Stimulated activated CD4-positive, alpha-beta T cell treated with anti-CD3 and anti-CD28 coated beads, TNF-alpha, amount 100 ng/mL, for 24 hours (primary cell): ENCODE data around the gene POU2AF2.
"Not testable (repeated sequence)": the region's sequence is repeated elsewhere in the genome, so short reads cannot be mapped to it uniquely, and the experiment has no call there.

Source experiments
- DNase-seq, 3 experiments: peaks; one replicate each; pipeline ENCODE4 v3.0.0-alpha.2; 2020; ENCODE audit warnings: low read depth in 3 of 3

POU2AF2 gene

DNA sequence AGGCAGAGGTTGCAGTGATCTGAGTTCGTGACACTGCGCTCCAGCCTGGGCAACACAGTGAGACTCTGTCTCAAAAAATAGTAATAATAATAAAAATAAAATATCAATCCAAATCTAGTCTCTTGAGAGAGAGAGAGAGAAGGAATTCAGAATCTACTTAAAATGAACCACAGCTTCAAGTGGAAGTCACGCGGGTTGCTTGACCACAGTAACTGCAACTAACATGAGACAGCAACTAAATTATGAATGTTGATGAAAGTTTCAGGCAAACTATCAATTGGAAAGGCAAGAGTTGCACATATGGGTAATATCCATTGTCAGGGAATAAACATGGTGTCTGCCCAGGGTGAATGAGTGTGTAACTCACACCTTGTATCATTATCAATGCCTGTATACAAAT is 12.5 kb downstream of the POU2AF2 start:
- no peak for DNase-seq

DNA sequence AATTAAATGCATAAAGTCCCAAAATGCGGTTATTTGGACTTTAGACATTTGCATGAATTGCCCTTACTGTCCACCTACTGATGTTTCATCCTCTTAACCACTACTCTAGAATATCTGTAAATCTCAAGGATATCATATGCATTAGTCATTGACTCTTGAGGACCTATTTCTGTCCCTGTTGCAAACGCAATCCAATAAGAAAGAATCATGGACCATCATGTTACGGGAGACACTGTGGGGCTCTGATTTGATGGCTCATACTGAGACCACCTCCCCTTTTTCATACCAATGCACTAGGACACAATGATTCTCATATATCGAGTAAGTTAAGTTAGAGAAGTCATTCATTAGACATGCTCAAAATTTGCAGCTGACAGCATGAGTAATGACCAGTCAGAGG is 14.4 kb downstream of the POU2AF2 start:
- no peak for DNase-seq

DNA sequence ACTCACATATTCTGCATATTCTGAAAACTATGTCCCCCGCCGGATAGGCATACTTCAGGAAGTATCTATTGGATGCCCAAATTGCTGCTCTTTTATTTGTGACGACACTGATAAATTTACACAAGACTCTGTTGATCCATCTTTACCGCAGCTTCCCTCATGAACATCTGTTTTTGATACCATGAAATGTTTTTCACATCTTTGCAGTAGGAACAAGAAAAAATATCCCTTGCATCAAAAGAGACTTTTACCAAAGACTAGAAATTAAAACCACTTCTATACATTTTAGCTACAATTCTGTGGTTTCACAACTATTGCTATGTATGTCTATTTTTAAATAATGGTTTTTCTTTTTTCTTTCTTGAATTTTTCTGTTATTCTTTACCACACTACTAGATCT is 15.3 kb downstream of the POU2AF2 start:
- no peak for DNase-seq

DNA sequence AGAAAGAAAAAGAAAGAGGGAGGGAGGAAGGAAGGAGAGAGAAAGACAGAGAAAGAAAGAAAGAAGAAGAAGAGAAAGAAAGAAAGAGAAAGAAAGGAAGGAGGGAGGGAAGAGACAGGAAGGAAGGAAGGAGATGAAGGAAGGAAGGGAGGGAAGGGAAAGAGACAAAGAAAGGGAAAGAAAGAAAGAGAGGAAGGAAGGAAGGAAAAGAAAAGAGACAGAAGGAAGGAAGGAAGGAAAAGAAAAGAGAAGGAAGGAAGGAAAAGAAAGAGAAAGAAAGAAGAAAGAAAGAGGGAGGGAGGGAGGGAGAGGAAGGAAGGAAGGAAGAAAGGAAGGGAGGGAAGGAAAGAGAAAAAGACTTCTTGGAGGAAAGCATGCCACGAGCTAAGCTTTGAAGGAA is 19.1 kb downstream of the POU2AF2 start:
- no peak for DNase-seq

DNA sequence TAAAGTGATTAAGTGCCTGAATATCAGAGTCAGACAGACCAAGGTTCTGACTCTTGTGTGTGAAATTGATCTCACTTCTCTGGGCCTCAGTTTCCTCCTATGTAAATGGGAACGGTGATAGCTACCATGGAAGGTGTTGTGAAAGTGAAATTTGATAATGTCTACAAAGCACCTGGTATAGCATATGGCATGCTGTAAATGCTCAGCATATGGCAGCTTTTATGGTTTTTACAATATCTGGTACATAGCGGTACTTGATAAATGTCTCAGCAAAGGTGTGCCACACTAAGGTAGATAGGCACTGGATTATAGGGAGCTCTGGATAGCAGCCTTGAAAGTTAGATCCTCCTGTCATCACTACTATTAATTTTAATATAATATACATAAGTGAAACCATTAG is 19.9 kb downstream of the POU2AF2 start:
- no peak for DNase-seq

DNA sequence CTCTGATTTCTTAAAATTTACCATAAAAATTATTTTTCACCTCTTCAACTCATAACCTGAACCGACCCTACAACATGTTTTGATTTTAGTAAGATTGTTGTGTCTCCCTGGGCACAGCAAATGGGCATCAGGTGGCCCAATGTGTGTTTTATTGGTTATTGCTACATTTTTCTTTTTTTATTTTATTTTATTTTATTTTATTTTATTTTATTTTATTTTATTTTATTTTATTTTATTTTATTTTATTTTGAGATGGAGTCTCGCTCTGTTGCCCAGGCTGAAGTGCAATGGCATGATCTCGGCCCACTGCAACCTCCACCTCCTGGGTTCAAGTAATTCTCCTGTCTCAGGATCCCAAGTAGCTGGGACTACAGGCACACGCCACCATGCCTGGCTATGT is 22.8 kb downstream of the POU2AF2 start:
- not testable (repeated sequence) for DNase-seq

DNA sequence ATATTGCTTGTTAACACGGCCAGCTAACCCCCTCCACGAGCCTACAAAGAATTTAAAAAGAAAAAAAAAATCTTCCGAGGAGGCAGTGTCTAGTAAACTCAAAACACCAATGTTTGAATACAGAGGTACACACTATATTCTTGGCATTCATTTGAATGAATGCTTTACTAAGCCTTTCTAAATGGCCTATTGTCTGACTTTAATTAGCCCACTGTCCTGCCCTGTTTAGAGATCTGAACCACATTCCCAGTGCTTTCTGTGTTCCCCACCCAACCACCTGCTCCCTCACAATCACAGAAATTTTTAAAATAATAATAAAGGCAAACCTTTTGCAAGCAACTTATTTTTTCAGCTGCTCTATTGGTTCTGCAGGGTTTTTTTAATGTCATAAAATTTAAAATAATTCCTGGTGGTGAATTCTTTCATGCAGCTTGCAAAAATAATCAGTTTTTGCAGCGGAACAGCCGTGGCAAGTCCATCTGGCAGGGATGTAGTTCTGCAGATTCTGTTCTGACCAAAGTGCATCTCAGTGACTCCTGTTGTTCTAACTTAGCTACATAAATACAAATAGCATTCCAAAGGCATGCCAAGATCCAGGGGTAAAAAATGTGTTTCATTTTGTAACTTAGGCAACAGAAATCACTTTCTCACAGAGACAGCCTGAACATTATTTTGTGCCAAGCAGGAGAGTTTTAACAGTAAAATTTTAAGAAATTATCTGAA is 23.8 kb downstream of the POU2AF2 start:
- DNase-seq = no peak

DNA sequence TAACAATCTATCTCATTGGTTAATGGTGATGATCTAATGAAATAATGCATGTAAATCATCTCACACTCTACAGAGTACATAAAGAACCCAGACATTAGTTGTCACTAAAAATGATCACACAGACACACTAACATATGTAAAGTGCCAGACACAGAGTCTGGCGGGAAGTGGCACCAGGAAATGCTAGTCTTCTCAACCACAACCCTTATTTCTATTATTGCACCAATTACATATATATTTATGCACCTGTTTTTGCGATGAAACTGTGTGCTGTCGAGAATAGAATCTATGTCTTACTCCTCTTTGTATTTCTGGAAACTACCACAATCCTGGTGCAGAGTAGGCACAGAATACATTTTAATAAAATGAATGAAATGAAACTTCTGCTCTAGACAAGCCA is 26.9 kb downstream of the POU2AF2 start:
- DNase-seq = no peak

DNA sequence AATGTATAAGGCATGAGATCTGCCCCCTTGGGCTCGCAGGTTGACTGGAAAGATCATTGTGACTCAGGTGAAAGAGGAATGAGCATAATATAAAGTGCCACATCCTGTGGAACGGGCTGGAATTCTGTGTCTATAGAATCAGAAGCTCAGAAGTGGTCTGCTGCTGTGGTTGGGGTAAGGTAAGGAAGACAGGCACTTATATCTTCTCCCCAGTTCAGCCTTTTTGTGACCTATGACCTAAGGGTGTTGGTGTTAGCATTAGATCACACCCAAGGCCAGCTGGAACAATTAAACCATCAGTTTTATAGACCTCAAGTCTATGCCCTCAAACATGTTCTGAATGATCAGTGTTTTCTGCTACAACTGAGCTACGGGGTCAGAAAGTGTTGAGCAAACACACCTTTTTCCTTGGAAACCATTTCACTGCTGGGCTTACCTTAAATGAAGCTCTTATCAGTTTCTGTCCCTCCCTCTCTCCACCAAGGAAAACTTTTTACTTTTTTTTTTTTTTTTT is 37.1 kb downstream of the POU2AF2 start:
- no peak for DNase-seq

DNA sequence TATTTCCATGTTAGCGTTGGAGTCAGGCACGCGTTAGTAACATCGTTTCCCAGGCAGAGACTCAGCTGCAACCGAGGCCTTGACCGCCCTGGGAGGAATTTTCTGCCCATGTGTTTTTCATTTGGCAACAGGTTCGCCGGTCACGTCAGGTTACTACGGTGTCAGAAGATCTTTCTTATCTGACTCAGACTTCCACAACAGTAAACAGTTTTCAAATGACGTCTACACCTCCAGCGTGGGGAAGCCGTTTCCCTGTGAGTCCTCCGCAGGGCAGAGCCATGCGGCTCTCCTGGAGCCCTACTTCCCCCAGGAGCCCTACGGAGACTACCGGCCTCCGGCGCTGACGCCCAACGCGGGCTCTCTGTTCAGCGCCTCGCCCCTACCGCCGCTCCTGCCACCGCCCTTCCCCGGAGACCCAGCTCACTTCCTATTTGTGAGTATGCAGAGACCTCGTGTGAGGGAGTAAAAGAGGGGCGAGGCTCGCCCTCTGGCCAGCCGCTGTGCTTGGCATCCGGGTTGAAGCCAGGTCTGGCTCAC is 38.5 kb downstream of the POU2AF2 start:
- no peak for DNase-seq

DNA sequence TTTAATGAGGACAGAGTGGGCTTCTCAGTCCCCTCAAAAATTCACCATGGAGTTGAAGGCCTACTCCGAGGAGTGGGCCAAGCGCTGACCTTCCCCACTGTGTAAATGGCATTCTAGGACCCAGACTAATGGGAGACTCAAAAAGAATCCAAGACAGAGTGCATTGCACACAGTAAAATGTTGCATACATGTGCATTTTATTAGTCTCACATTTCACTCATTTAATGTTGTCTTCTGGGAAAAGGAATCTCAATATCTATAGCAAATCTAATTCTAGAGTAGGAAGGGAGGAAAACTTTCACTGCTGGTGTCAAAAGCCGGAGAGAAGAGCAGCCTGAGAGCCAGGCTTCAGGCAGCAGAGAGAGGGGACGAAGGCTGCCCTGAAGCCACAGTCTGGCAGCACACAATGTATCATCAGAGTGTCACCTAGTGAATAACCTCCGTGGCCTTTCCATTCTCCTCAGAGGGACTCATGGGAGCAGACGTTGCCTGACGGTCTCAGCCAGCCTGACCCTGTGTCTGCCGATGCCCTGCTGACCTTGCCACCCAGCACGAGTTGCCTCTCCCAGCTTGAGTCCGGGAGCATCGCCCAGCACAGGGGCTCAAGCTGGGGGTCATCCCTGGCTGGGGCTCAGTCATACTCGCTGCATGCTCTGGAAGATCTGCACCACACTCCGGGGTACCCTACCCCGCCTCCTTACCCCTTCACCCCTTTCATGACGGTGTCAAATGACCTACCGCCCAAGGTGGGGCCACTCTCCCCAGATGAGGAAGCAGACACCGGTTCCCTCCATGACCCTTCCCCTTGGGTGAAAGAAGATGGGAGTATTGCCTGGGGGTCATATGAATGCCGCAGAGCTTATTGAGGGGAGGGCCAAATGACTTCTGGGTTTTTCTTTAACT is 39.9 kb downstream of the POU2AF2 start:
- no peak for DNase-seq

DNA sequence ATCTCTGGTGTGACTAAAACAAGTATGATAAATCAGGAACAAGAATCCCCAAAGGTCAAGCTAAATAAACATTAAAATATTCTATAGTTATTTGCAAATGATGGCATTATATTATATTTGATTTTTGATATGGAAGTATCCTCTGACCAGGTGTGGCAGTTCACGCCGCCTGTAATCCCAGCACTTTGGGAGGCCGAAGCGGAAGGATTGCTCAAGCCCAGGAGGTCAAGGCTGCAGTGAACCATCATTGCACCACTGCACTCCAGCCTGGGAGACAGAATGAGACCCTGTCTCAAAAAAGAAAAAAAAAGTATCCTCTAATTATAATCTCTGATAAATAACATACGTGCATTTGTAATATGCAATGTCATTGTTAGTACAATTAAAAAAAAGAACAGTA is 46.2 kb downstream of the POU2AF2 start:
- no peak for DNase-seq

DNA sequence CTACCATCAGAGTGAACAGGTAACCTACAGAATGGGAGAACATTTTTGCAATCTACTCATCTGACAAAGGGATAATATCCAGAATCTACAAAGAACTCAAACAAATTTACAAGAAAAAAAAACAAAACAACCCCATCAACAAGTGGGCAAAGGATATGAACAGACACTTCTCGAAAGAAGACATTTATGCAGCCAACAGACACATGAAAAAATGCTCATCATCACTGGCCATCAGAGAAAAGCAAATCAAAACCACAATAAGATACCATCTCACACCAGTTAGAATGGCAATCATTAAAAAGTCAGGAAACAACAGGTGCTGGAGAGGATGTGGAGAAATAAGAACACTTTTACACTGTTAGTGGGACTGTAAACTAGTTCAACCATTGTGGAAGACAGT is 46.9 kb downstream of the POU2AF2 start:
- not testable (repeated sequence) for DNase-seq

DNA sequence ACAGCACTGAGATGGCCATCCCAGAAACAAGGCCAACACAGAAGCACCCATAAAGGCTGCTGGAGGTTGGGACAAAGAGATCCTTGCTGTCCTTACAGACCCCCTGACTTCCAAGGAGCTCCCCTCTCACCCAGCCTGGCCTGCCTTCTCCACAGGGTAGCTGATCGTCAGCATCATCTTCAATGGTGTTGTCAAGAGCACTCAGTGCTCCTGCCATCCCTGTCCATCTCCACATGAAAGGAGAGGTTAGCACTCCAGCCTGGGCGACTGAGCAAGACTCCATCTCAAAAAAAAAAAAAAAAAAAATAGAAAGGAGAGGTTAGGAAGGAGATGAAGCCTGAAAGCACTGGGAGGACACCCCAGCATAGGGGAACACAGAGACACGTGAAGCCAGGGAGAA is 50.7 kb downstream of the POU2AF2 start:
- DNase-seq = no peak

DNA sequence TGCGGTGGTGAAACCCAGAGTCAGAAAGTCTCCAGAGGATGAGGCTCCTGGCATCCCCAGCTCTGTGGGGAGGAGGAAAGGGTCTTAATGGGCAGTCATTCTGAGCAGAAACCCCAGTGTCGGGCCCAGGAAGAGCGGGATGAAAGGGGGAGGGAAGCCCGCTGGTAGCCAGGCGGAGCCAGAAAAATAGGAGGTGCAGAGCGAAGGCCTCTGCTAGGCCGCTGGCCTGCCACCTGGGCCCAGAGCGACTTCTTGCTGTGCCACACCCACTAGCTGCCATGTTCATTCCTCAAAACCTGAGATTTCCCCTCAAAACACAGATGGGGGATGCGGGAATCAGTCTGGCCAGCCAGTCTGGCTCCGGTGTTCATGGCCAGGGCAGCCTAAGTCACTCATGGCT is 52.2 kb downstream of the POU2AF2 start:
- no peak for DNase-seq

DNA sequence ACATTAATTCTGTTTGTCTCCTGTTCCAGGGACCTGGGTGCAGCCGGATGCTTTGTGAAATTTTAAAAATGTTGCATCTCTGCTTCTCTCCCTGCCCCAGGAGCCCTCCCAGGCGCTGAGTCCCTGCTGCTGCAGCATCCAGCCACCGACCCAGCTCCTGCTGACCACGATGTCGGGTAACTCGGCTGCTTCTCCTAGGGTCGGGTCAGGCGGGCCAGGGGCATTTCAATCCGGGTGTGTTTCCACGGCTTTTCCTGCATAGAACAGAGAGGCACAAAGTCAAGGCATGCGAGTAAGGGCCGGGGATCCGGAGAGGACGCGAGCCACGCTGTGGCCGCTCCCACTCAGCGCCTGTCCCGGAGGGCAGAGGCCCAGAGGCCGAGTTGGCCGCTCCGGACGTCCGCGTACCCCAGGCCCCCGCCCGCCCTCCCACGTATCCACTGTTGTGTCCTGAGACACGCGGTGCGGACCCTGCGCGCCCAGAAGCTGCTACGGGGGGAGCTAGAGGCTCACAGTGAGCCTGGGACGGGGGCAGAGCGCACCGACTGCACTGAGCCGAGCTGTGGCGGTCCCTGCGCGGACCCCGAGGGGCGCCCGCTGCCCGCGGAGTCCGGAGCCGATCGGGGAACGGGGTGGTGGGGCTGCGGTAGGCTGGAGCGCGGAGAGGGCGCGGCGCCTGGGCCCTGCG is 53.0 kb downstream of the POU2AF2 start, which contains the start of gene POU2AF3:
Gene POU2AF3 (plus strand): TSS at position 134 of the 688 bp plus-strand sequence. CDS start 36 bp downstream, at position 170.
- DNase-seq = no peak

DNA sequence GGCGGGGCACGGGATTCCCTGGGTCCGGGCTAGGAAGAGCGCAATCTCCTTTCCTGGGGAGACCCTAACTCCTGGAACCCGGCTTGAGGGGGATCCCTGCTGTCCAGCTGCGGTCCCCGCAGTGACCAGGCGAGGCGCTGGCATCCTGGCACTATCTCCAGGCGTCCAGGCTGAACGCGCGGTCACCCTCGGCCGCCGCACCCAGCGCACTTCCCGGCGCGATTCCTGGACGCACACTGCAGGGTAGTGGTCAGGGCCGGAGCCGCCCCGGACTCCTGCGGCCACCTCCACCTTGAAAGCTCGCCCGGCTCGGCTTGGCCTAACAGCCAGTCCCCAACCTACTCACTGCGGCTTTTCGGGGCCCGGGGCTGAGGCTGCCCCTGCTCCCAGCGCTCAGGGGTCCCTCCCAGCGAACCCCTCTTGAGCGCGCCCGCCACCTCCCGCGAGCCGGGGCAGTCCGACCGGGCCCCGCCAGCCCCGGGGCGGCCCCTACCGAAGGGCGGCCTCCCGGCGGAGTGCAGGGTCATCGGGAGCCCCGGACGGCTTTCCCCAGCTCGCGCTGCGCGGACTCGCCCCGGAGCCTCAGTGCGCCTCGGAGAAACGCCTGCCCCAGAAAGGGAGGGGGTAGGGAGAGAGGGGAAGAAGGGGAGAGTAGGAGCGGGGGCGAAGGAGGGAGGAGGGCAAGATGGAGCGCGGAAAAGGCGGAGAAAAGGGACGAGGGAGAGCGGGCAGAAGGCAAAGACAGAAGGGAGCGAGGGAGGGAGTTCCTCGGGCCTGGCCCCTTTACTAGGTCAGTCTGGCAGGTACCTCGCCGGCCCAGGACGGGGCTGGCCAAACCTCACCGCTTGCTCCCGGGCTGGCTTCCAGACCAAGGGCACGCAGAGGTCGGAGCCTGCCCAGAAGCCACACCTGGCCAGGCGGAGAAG is 53.8 kb downstream of the POU2AF2 start:
- no peak for DNase-seq

DNA sequence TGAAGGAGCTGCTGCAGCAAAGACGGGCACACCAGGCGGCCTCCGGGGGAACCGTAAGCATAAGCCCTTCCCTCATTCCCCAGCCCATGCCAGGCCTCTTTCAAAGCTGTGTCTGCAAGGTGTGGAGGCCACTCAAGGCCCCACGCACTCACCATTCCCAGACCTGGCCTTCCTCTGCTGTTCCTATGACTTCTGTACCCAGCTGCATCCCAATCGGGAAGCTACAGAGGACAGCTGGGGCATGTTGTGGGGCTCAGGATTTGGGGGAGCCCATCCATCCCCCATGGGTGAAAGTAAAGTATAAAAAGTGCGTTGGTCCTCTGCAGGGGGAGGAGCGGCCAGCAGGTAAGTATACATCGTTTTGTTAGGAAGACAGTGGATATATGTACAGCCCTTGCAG is 55.0 kb downstream of the POU2AF2 start:
- no peak for DNase-seq

DNA sequence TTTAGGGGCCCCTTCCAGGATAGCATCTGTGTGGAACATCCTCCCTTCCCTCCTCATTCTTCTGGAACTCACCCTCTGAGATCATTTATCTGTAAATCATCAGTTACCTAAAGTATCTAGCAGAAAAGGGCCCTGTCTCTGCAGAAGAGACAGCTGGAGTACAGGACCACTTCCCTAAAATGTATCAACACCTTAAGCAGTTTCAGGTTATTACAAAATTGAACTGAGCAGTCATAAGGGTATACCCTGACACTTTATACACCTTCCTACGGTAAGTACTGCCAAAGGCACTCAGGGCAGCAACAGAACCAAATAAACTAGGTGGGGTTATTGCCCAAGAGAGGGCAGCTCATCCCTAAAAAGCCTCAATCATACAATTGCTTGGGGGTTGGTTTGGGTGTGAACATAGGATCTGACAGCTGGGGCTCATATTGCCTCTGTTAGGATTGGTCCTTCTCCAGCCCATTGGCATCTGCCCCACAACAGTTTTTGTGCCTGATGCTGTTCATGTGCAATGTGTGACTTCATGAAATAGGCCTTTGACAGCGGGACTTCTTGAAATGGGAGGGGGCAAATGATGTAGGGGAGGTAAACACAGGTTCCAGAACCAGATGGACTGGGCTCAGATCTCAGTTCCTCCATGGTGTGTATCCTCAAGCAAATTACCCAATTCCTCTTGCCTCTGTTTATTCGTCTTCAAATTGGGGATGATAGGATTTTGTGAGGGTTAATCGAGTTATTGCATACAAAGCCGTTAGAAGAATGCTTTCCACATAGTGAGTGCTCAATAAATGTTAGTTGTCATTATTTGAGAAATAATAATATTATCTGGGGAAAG is 55.7 kb downstream of the POU2AF2 start:
- DNase-seq = no peak

DNA sequence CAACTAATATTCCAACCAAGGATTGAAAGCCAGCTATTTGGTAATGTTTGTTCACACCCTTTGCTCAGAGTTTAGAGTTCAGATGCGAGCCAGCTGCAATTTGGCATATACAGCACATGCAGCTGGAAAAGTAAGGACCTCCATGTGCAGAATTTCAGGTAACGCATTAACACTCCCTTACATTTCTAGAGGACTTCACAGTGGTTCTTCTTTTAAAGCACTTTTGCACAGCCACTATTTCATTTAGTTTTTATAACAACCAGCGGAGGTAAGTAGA is 56.3 kb downstream of the POU2AF2 start:
- DNase-seq = no peak
